CD4-positive, CD25-positive, alpha-beta regulatory T cell (primary cell): ENCODE data around the gene METTL9. TPM values are rescaled to one million over a fixed set of nuclear protein-coding genes. Genes with fewer than 3 reads are reported as not detected.
"Not testable (repeated sequence)": the region's sequence is repeated elsewhere in the genome, so short reads cannot be mapped to it uniquely, and the experiment has no call there.

ENCODE experiments used
- ATAC-seq, 2 donors: fragments of 150-1000 bp; cut with Tn5 transposase; one replicate each; pipeline ENCODE4 v1.10.0; 2021; ENCODE audit warnings: low read depth in 2 of 2, moderate number of reproducible peaks in 2 of 2, moderate library complexity in 1 of 2
- DNase-seq, 3 donors: peaks; one replicate each; pipeline versions ENCODE4 v3.0.0 to v3.0.0-alpha.2; 2012 to 2022; ENCODE audit warnings: mixed read lengths in 1 of 3
- H3K27ac ChIP-seq: one replicate; pipeline ENCODE4 v1.7.0; 2013; ENCODE audit warnings: mild to moderate bottlenecking, low read length; ENCODE audit not compliant: insufficient read depth, poor library complexity, severe bottlenecking
- H3K27me3 ChIP-seq: one replicate; pipeline ENCODE4 v1.7.0; 2013; ENCODE audit warnings: low read length; ENCODE audit not compliant: control insufficient read depth, insufficient read depth
- H3K36me3 ChIP-seq: one replicate; pipeline ENCODE4 v1.7.0; 2013; ENCODE audit warnings: mild to moderate bottlenecking, low read length, moderate library complexity; ENCODE audit not compliant: control insufficient read depth, insufficient read depth
- H3K4me1 ChIP-seq: 2 replicates; pipeline ENCODE4 v1.7.0; 2013; ENCODE audit warnings: mild to moderate bottlenecking, low read length; ENCODE audit not compliant: insufficient read depth, control insufficient read depth, poor library complexity, severe bottlenecking
- H3K4me3 ChIP-seq: one replicate; pipeline ENCODE4 v1.7.0; 2013; ENCODE audit warnings: low read depth, mild to moderate bottlenecking, low read length, moderate library complexity
- H3K9me3 ChIP-seq, 2 experiments: 1 replicate in 1 of 2; 2 replicates in 1 of 2; pipeline ENCODE4 v1.7.0; 2013; ENCODE audit warnings: low read length in 2 of 2, mild to moderate bottlenecking in 1 of 2, moderate library complexity in 1 of 2; ENCODE audit not compliant: control insufficient read depth in 2 of 2
- H3K27ac Mint-ChIP-seq, 3 donors: one replicate each; pipeline ENCODE4 v1.8.0; 2020 to 2022; ENCODE audit warnings: mild to moderate bottlenecking in 3 of 3, mixed read lengths in 3 of 3, moderate library complexity in 2 of 3
- H3K27me3 Mint-ChIP-seq: one replicate; pipeline ENCODE4 v1.8.0; 2022; ENCODE audit warnings: mild to moderate bottlenecking, mixed read lengths
- H3K36me3 Mint-ChIP-seq: one replicate; pipeline ENCODE4 v1.8.0; 2020; ENCODE audit warnings: mixed read lengths
- H3K4me1 Mint-ChIP-seq, 4 donors: one replicate each; pipeline ENCODE4 v1.8.0; 2020 to 2022; ENCODE audit warnings: mixed read lengths in 4 of 4, mild to moderate bottlenecking in 1 of 4
- H3K4me3 Mint-ChIP-seq, 4 donors: one replicate each; pipeline ENCODE4 v1.8.0; 2020 to 2022; ENCODE audit warnings: mild to moderate bottlenecking in 4 of 4, mixed read lengths in 4 of 4, moderate library complexity in 3 of 4
- H3K9me3 Mint-ChIP-seq, 7 donors: one replicate each; pipeline ENCODE4 v1.8.0; 2020 to 2022; ENCODE audit warnings: mixed read lengths in 7 of 7, mild to moderate bottlenecking in 3 of 7, moderate library complexity in 2 of 7
- polyA plus RNA-seq, 4 donors: library from polyadenylated mRNA; unstranded; fragments of 300-500 nt; fragmentation: Illumina TruSeq; gene quantifications; one replicate each; pipeline ENCODE4 v1.2.3, GENCODE V29; 2021
- total RNA-seq: library from RNA; stranded (reverse); gene quantifications from one replicate; pipeline ENCODE4 v1.2.3, GENCODE V29; 2022

METTL9 gene
- total and polyA plus RNA-seq, 5 donors from 2014 or later: 69.9 to 141 (median 116) TPM

- H3K4me1 Mint-ChIP-seq: peaks cover 2 to 12% (median 7%) of the 10 kb centered on the region in 4 donors
- no peak overlapping the region for H3K27ac Mint-ChIP-seq
- no peak overlapping the region for H3K27ac ChIP-seq
- H3K36me3 Mint-ChIP-seq: no peaks in the 10 kb centered on the region
- DNase-seq: no peak
- H3K4me3 ChIP-seq: no peak overlapping the region
- H3K9me3 Mint-ChIP-seq: no peaks in the 10 kb centered on the region
- H3K27me3 ChIP-seq: no peaks in the 10 kb centered on the region
- H3K4me3 Mint-ChIP-seq: no peak overlapping the region
- peaks cover 7% of the 10 kb centered on the region for H3K4me1 ChIP-seq
- ATAC-seq: no peak
- H3K27me3 Mint-ChIP-seq: peaks cover 37% of the 10 kb centered on the region
- H3K36me3 ChIP-seq: no peaks in the 10 kb centered on the region
- no peaks in the 10 kb centered on the region for H3K9me3 ChIP-seq
Measured at GRCh38 chr16:21667575-21667974, 68.2 kb downstream of the METTL9 start.

- Histone ChIP-seq H3K4me1 (no peaks in the 10 kb centered on the region), H3K9me3 (peaks cover 0 to 3% of the 10 kb centered on the region in 2 experiments), H3K36me3 (no peaks in the 10 kb centered on the region), H3K27me3 (peaks cover 9% of the 10 kb centered on the region), H3K4me3 (no peak overlapping the region), H3K27ac (no peak overlapping the region)
- peaks cover 0 to 6% (median 1%) of the 10 kb centered on the region in 7 donors for H3K9me3 Mint-ChIP-seq
- DNase-seq: no peak
- no peak overlapping the region for H3K4me3 Mint-ChIP-seq
- H3K4me1 Mint-ChIP-seq: no peaks in the 10 kb centered on the region
- ATAC-seq: no peak
- H3K36me3 Mint-ChIP-seq: no peaks in the 10 kb centered on the region
- no peak overlapping the region for H3K27ac Mint-ChIP-seq
- H3K27me3 Mint-ChIP-seq: peaks cover 41% of the 10 kb centered on the region
Measured at GRCh38 chr16:21673469-21673868, 74.1 kb downstream of the METTL9 start.

GRCh38 chr16:21674456-21674855 lies 75.1 kb downstream of the METTL9 start:
- H3K27me3 Mint-ChIP-seq: peaks cover 41% of the 10 kb centered on the region
- not testable (repeated sequence) for H3K36me3 ChIP-seq, H3K4me3 ChIP-seq, H3K27ac ChIP-seq, H3K27ac Mint-ChIP-seq, H3K4me1 ChIP-seq, H3K9me3 ChIP-seq, H3K4me3 Mint-ChIP-seq, H3K9me3 Mint-ChIP-seq, H3K4me1 Mint-ChIP-seq, DNase-seq, ATAC-seq, H3K27me3 ChIP-seq, H3K36me3 Mint-ChIP-seq

GRCh38 chr16:21680714-21681113 lies 81.3 kb downstream of the METTL9 start:
- H3K9me3 ChIP-seq, H3K36me3 ChIP-seq, H3K36me3 Mint-ChIP-seq, H3K4me3 Mint-ChIP-seq, H3K27ac ChIP-seq, DNase-seq, H3K4me3 ChIP-seq, H3K9me3 Mint-ChIP-seq, H3K4me1 Mint-ChIP-seq, ATAC-seq, H3K27me3 ChIP-seq, H3K4me1 ChIP-seq, H3K27ac Mint-ChIP-seq: not testable (repeated sequence)
- peaks cover 22% of the 10 kb centered on the region for H3K27me3 Mint-ChIP-seq

- no peak overlapping the region for H3K4me3 ChIP-seq
- no peak for DNase-seq
- H3K4me1 ChIP-seq: no peaks in the 10 kb centered on the region
- H3K4me1 Mint-ChIP-seq: no peaks in the 10 kb centered on the region
- no peaks in the 10 kb centered on the region for H3K9me3 ChIP-seq
- no peak overlapping the region for H3K27ac Mint-ChIP-seq
- H3K27me3 Mint-ChIP-seq: peaks cover 16% of the 10 kb centered on the region
- no peak for ATAC-seq
- no peak overlapping the region for H3K27ac ChIP-seq
- no peak overlapping the region for H3K4me3 Mint-ChIP-seq
- H3K36me3 ChIP-seq: no peaks in the 10 kb centered on the region
- H3K36me3 Mint-ChIP-seq: no peaks in the 10 kb centered on the region
- peaks cover 0 to 1% (median 0%) of the 10 kb centered on the region in 7 donors for H3K9me3 Mint-ChIP-seq
- peaks cover 3% of the 10 kb centered on the region for H3K27me3 ChIP-seq
Measured at GRCh38 chr16:21683184-21683583, 83.8 kb downstream of the METTL9 start.

- no peaks in the 10 kb centered on the region for H3K4me1 Mint-ChIP-seq
- H3K4me3 Mint-ChIP-seq: no peak overlapping the region
- H3K27me3 Mint-ChIP-seq: peaks cover 16% of the 10 kb centered on the region
- H3K27ac ChIP-seq: no peak overlapping the region
- ATAC-seq (no peak), DNase-seq (peak in 1 of 3 donors; percentile 29)
- H3K36me3 ChIP-seq: no peaks in the 10 kb centered on the region
- no peak overlapping the region for H3K27ac Mint-ChIP-seq
- peaks cover 0 to 2% of the 10 kb centered on the region in 2 experiments for H3K9me3 ChIP-seq
- peaks cover 0 to 7% (median 0%) of the 10 kb centered on the region in 7 donors for H3K9me3 Mint-ChIP-seq
- H3K36me3 Mint-ChIP-seq: no peaks in the 10 kb centered on the region
- no peaks in the 10 kb centered on the region for H3K4me1 ChIP-seq
- H3K27me3 ChIP-seq: peaks cover 3% of the 10 kb centered on the region
- H3K4me3 ChIP-seq: no peak overlapping the region
Measured at GRCh38 chr16:21684199-21684598, 84.8 kb downstream of the METTL9 start.

- Histone ChIP-seq H3K4me1 (no peaks in the 10 kb centered on the region), H3K36me3 (no peaks in the 10 kb centered on the region), H3K27ac (no peak overlapping the region), H3K9me3 (peaks cover 0 to 2% of the 10 kb centered on the region in 2 experiments), H3K4me3 (no peak overlapping the region), H3K27me3 (peaks cover 3% of the 10 kb centered on the region)
- no peak for DNase-seq
- Mint-ChIP-seq H3K36me3 (no peaks in the 10 kb centered on the region), H3K9me3 (peaks cover 0 to 7% (median 0%) of the 10 kb centered on the region in 7 donors), H3K27ac (no peak overlapping the region), H3K4me3 (no peak overlapping the region), H3K4me1 (no peaks in the 10 kb centered on the region), H3K27me3 (peaks cover 16% of the 10 kb centered on the region)
- ATAC-seq: no peak
Measured at GRCh38 chr16:21685034-21685455, 85.7 kb downstream of the METTL9 start.

GRCh38 chr16:21689107-21689506 lies 89.7 kb downstream of the METTL9 start:
- no peaks in the 10 kb centered on the region for H3K36me3 ChIP-seq
- H3K27me3 ChIP-seq: no peaks in the 10 kb centered on the region
- H3K4me3 ChIP-seq: no peak overlapping the region
- DNase-seq: no peak
- no peak for ATAC-seq
- Mint-ChIP-seq H3K27ac (no peak overlapping the region), H3K9me3 (peaks cover 0 to 7% (median 0%) of the 10 kb centered on the region in 7 donors), H3K36me3 (no peaks in the 10 kb centered on the region), H3K27me3 (peaks cover 15% of the 10 kb centered on the region), H3K4me1 (no peaks in the 10 kb centered on the region), H3K4me3 (no peak overlapping the region)
- H3K27ac ChIP-seq: no peak overlapping the region
- H3K9me3 ChIP-seq: peaks cover 0 to 2% of the 10 kb centered on the region in 2 experiments
- no peaks in the 10 kb centered on the region for H3K4me1 ChIP-seq
